Glutamatergic neuron (in vitro differentiated cells): ENCODE results near the gene KRTAP29-1. TPM values are rescaled to one million over a fixed set of nuclear protein-coding genes. Genes with fewer than 3 reads are reported as not detected.
"Not testable (repeated sequence)": the region's sequence is repeated elsewhere in the genome, so short reads cannot be mapped to it uniquely, and the experiment has no call there.

ENCODE experiments used
- DNase-seq: peaks from one replicate; pipeline ENCODE4 v3.0.0; 2022
- H3K27ac Mint-ChIP-seq: one replicate; pipeline ENCODE4 v1.8.0; 2020; ENCODE audit warnings: mild to moderate bottlenecking, mixed read lengths, inconsistent platforms; ENCODE audit not compliant: unreplicated experiment
- H3K27me3 Mint-ChIP-seq: one replicate; pipeline ENCODE4 v1.8.0; 2020; ENCODE audit warnings: mild to moderate bottlenecking, moderate library complexity, mixed read lengths, inconsistent platforms; ENCODE audit not compliant: unreplicated experiment
- H3K36me3 Mint-ChIP-seq: one replicate; pipeline ENCODE4 v1.8.0; 2020; ENCODE audit warnings: mild to moderate bottlenecking, mixed read lengths, inconsistent platforms; ENCODE audit not compliant: unreplicated experiment
- H3K4me1 Mint-ChIP-seq: one replicate; pipeline ENCODE4 v1.8.0; 2020; ENCODE audit warnings: mild to moderate bottlenecking, low read depth, mixed read lengths, inconsistent platforms; ENCODE audit not compliant: unreplicated experiment
- H3K4me3 Mint-ChIP-seq: one replicate; pipeline ENCODE4 v1.8.0; 2020; ENCODE audit warnings: mild to moderate bottlenecking, mixed read lengths, inconsistent platforms; ENCODE audit not compliant: unreplicated experiment
- H3K9me3 Mint-ChIP-seq: one replicate; pipeline ENCODE4 v1.8.0; 2020; ENCODE audit warnings: mild to moderate bottlenecking, moderate library complexity, mixed read lengths, inconsistent platforms; ENCODE audit not compliant: unreplicated experiment
- total RNA-seq: library from RNA; stranded (reverse); fragmentation: NEBNext Ultra II Directional; extraction: Animal tissue kit (Norgen Biotek cat#: 25700); gene quantifications from one replicate; pipeline ENCODE4 v1.2.1, GENCODE V29; 2021; ENCODE audit not compliant: unreplicated experiment
- TF ChIP-seq, protein P1 (sequence below): fragments of 200-600 bp; sonication (generic); IDR thresholded peaks from one replicate; pipeline ENCODE4 v1.5.0; 2021; ENCODE audit not compliant: partially characterized antibody, unreplicated experiment

KRTAP29-1 gene
- total RNA-seq, 1 donor from 2014 or later: not detected

DNA sequence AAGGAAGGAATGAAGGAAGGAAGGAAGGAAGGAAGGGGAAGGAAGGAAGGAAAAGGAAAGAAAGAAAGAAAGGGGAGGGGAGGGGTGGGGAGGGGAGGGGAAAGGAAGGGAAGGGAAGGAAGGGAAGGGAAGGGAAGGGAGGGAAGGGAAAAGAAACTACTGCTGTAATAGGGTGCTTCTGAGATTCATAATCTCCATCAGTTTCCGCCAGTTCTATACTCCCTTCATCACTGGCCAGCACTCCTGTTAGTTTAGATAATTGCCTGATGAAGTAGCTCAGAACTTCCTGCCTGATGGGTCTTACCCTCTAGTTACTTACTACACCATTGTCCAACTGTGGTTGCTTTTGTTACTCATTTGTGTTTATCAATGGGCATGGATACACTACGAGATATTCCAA, 39.4 kb downstream of the KRTAP29-1 start:
- H3K27ac Mint-ChIP-seq: no peak overlapping the region
- no peaks in the 10 kb centered on the region for H3K27me3 Mint-ChIP-seq
- H3K36me3 Mint-ChIP-seq: no peaks in the 10 kb centered on the region
- no peak for DNase-seq
- TF ChIP-seq, protein P1, sequence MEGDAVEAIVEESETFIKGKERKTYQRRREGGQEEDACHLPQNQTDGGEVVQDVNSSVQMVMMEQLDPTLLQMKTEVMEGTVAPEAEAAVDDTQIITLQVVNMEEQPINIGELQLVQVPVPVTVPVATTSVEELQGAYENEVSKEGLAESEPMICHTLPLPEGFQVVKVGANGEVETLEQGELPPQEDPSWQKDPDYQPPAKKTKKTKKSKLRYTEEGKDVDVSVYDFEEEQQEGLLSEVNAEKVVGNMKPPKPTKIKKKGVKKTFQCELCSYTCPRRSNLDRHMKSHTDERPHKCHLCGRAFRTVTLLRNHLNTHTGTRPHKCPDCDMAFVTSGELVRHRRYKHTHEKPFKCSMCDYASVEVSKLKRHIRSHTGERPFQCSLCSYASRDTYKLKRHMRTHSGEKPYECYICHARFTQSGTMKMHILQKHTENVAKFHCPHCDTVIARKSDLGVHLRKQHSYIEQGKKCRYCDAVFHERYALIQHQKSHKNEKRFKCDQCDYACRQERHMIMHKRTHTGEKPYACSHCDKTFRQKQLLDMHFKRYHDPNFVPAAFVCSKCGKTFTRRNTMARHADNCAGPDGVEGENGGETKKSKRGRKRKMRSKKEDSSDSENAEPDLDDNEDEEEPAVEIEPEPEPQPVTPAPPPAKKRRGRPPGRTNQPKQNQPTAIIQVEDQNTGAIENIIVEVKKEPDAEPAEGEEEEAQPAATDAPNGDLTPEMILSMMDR: no peak
- peaks cover 1% of the 10 kb centered on the region for H3K9me3 Mint-ChIP-seq
- no peak overlapping the region for H3K4me3 Mint-ChIP-seq
- H3K4me1 Mint-ChIP-seq: no peaks in the 10 kb centered on the region

DNA sequence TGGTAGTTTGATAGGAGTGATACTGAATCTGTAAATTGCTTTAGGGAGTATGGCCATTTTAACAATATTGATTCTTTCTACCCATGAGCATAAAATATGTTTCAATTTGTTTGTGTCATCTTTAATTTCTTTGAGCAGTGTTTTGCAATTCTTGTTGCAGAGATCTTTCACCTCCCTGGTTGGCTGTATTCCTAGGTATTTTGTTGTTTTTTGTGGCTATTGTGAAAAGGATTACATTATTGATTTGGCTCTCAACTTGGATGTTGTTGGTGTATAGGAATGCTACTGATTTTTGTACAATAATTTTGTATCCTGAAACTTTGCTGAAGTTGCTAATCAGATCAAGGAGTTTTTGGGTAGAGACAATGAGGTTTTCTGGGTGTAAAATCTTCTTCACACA, 44.2 kb downstream of the KRTAP29-1 start:
- no peaks in the 10 kb centered on the region for H3K36me3 Mint-ChIP-seq
- no peak for DNase-seq
- H3K4me3 Mint-ChIP-seq: no peak overlapping the region
- peaks cover 6% of the 10 kb centered on the region for H3K4me1 Mint-ChIP-seq
- TF ChIP-seq, protein P1: no peak
- peaks cover 8% of the 10 kb centered on the region for H3K9me3 Mint-ChIP-seq
- peaks cover 5% of the 10 kb centered on the region for H3K27me3 Mint-ChIP-seq
- no peak overlapping the region for H3K27ac Mint-ChIP-seq

DNA sequence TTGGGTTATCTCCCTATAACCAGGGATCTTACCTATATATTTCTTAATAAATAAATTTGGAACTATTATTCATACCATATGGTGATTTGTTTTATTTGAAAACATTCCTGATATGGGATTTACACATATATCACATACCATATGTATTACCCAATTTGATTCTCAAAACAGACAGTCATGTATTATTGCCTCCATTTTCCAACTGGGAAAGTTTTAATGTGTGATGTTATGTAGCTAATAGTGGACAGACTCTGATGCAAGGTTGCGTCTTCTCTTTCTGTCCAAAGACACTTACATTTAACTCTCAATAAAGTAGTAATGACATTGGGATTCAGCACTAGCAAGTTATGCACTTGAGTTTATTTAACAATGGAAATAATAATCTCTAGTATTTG, 46.4 kb downstream of the KRTAP29-1 start:
- DNase-seq: no peak
- TF ChIP-seq, protein P1: no peak
- H3K4me1 Mint-ChIP-seq: peaks cover 6% of the 10 kb centered on the region
- H3K27ac Mint-ChIP-seq: no peak overlapping the region
- H3K27me3 Mint-ChIP-seq: peaks cover 7% of the 10 kb centered on the region
- H3K4me3 Mint-ChIP-seq: no peak overlapping the region
- no peaks in the 10 kb centered on the region for H3K36me3 Mint-ChIP-seq
- H3K9me3 Mint-ChIP-seq: peaks cover 8% of the 10 kb centered on the region

DNA sequence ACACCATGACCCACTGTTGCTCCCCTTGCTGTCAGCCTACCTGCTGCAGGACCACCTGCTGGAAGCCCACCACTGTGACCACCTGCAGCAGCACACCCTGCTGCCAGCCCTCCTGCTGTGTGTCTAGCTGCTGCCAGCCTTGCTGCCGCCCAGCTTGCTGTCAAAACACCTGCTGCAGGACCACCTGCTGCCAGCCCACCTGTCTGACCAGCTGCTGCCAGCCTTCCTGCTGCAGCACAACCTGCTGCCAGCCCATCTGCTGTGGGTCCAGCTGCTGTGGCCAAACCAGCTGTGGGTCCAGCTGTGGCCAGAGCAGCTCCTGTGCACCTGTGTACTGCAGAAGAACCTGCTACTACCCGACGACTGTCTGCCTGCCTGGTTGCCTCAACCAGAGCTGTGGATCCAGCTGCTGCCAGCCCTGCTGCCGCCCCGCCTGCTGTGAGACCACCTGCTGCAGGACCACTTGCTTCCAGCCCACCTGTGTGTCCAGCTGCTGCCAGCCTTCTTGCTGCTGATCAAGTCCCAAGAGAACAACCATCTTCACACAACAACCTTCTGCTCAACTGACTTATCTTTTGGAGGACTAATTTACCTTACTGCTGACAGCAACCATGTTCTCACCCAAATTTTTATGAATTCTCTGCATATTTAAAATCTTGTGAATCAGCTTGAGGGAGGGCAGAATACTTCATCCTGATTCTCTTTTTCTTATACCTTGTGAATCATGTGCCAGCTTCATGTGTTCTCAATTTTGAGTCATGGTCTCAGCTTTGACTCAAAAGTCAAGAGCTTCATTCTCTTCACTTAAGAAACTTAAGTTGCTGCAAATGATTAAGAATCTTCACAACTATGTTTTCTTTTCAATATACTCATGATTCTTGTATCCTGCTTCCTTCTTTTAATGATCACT, 47.0 kb downstream of the KRTAP29-1 start, which contains the start of gene KRTAP9-9:
TSS of gene KRTAP9-9 (plus strand) at position 4 of the 910 bp plus-strand sequence.
- not testable (repeated sequence) for H3K36me3 Mint-ChIP-seq, H3K9me3 Mint-ChIP-seq, H3K4me1 Mint-ChIP-seq, H3K27me3 Mint-ChIP-seq
- Mint-ChIP-seq H3K4me3 (peak within 1 kb of the TSS; percentile 6), H3K27ac (peak within 1 kb of the TSS; percentile 73)
- DNase-seq: peak; percentile 33

DNA sequence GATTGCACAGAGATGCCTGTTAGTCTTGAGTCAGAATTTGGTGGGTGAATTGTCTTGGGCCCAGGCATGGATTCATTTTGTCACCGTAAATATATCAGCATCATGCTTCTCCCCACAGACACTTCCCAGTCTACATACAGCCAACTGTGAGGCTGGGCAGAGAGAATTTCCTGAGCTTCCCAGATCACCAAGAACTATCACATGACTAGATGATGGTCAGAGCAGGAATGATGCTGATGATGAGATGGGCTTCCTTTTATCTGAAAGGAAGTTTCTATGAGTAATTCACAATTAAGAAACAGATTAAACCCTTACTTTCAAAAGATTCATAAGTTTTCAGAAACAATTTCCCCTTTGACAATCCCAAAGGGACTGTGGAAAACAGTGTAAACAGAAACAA, 47.8 kb downstream of the KRTAP29-1 start:
- TF ChIP-seq, protein P1: no peak
- H3K4me3 Mint-ChIP-seq: no peak overlapping the region

More for the DNA sequence above, 47.8 kb downstream of the KRTAP29-1 start:
- Mint-ChIP-seq H3K4me1 (peaks cover 6% of the 10 kb centered on the region), H3K36me3 (no peaks in the 10 kb centered on the region), H3K27ac (no peak overlapping the region), H3K9me3 (peaks cover 11% of the 10 kb centered on the region), H3K27me3 (peaks cover 8% of the 10 kb centered on the region)
- DNase-seq: no peak

Other genes with a start within 250 kb of the KRTAP29-1 start
- not detected for gene KRTAP2-2, start 247.6 kb downstream of the KRTAP29-1 start, total RNA-seq
- not detected for gene KRTAP2-3, start 242.7 kb downstream of the KRTAP29-1 start, total RNA-seq
- not detected for gene KRTAP2-4, start 237.0 kb downstream of the KRTAP29-1 start, total RNA-seq
- not detected for gene KRTAP4-7, start 218.7 kb downstream of the KRTAP29-1 start, total RNA-seq
- gene KRTAP4-8, start 204.7 kb downstream of the KRTAP29-1 start, total RNA-seq: not detected
- gene KRTAP4-16, start 200.6 kb downstream of the KRTAP29-1 start, total RNA-seq: not detected
- not detected for gene KRTAP4-9, start 197.5 kb downstream of the KRTAP29-1 start, total RNA-seq
- not detected for gene KRTAP4-11, start 184.5 kb downstream of the KRTAP29-1 start, total RNA-seq
- not detected for gene KRTAP4-12, start 178.7 kb downstream of the KRTAP29-1 start, total RNA-seq
- not detected for gene KRTAP4-6, start 162.3 kb downstream of the KRTAP29-1 start, total RNA-seq
- not detected for gene KRTAP4-5, start 153.0 kb downstream of the KRTAP29-1 start, total RNA-seq
- gene KRTAP4-4, start 142.1 kb downstream of the KRTAP29-1 start, total RNA-seq: not detected
- gene KRTAP4-3, start 134.6 kb downstream of the KRTAP29-1 start, total RNA-seq: not detected
- gene KRTAP4-2, start 124.6 kb downstream of the KRTAP29-1 start, total RNA-seq: not detected
- not detected for gene KRTAP4-1, start 117.9 kb downstream of the KRTAP29-1 start, total RNA-seq
- gene KRTAP9-1, start 113.0 kb downstream of the KRTAP29-1 start, total RNA-seq: not detected
- gene KRTAP9-2, start 76.2 kb downstream of the KRTAP29-1 start, total RNA-seq: not detected
- not detected for gene KRTAP9-3, start 70.4 kb downstream of the KRTAP29-1 start, total RNA-seq
- gene KRTAP9-8, start 64.9 kb downstream of the KRTAP29-1 start, total RNA-seq: not detected
- not detected for gene KRTAP9-4, start 53.2 kb downstream of the KRTAP29-1 start, total RNA-seq
- gene KRTAP9-9, start 47.5 kb downstream of the KRTAP29-1 start, total RNA-seq: not detected
- not detected for gene KRTAP9-6, start 37.5 kb downstream of the KRTAP29-1 start, total RNA-seq
- gene KRTAP9-7, start 27.2 kb downstream of the KRTAP29-1 start, total RNA-seq: not detected
- gene KRTAP16-1, start 6.5 kb upstream of the KRTAP29-1 start, total RNA-seq: not detected
- not detected for gene KRTAP17-1, start 12.9 kb upstream of the KRTAP29-1 start, total RNA-seq
- not detected for gene KRT33A, start 48.0 kb upstream of the KRTAP29-1 start, total RNA-seq
- gene KRT33B, start 67.0 kb upstream of the KRTAP29-1 start, total RNA-seq: 0.61 TPM
- gene KRT34, start 79.5 kb upstream of the KRTAP29-1 start, total RNA-seq: not detected
- not detected for gene KRT31, start 94.8 kb upstream of the KRTAP29-1 start, total RNA-seq
- not detected for gene KRT37, start 121.7 kb upstream of the KRTAP29-1 start, total RNA-seq
- gene KRT38, start 138.1 kb upstream of the KRTAP29-1 start, total RNA-seq: not detected
- not detected for gene KRT32, start 164.5 kb upstream of the KRTAP29-1 start, total RNA-seq
- not detected for gene KRT35, start 178.3 kb upstream of the KRTAP29-1 start, total RNA-seq
- gene KRT36, start 187.1 kb upstream of the KRTAP29-1 start, total RNA-seq: not detected
- not detected for gene KRT13, start 202.8 kb upstream of the KRTAP29-1 start, total RNA-seq
- not detected for gene KRT15, start 216.0 kb upstream of the KRTAP29-1 start, total RNA-seq
- 0.69 TPM for gene KRT19, start 225.5 kb upstream of the KRTAP29-1 start, total RNA-seq